K562 (cell line): ENCODE results near the gene GORASP1. TPM values are rescaled to one million over a fixed set of nuclear protein-coding genes. Genes with fewer than 3 reads are reported as not detected.

Source experiments
- E2F3 ChIP-seq: fragments of 250-450 bp; sonication (Bioruptor Pico); IDR thresholded peaks from 2 replicates; pipeline ENCODE4 v1.4.0; 2020; ENCODE audit warnings: mild to moderate bottlenecking
- ELF4 ChIP-seq: fragments of 450-650 bp; formaldehyde crosslinking; IDR thresholded peaks from 2 replicates; pipeline ENCODE4 v1.4.0; 2022; ENCODE audit warnings: missing genetic modification characterization
- HLTF ChIP-seq: fragments of 450-650 bp; IDR thresholded peaks from 2 replicates; pipeline ENCODE4 v1.6.1; 2016
- MEF2D ChIP-seq: conservative IDR thresholded peaks from 2 replicates; pipeline ENCODE4 v1.6.1; 2016; ENCODE audit warnings: low read depth, missing genetic modification characterization, missing compliant biosample characterization
- NCOA4 ChIP-seq: fragments of 450-650 bp; IDR thresholded peaks from 2 replicates; pipeline ENCODE4 v1.6.1; 2018; ENCODE audit warnings: mild to moderate bottlenecking; ENCODE audit not compliant: partially characterized antibody
- NR2C2 ChIP-seq, 2 experiments: fragments of 200-800 bp in 1 of 2; sonication (Bioruptor generic) in 1 of 2; sonication (generic) in 1 of 2; formaldehyde crosslinking in 1 of 2; IDR thresholded peaks; 2 replicates each; pipeline versions ENCODE4 v1.6.1 to v1.8.0; 2016 to 2022; ENCODE audit warnings: mild to moderate bottlenecking in 1 of 2, missing compliant biosample characterization in 1 of 2, missing genetic modification characterization in 1 of 2, missing genetic modification reagents in 1 of 2
- PHF20 ChIP-seq: fragments of 450-650 bp; IDR thresholded peaks from 2 replicates; pipeline ENCODE4 v1.6.1; 2018; ENCODE audit not compliant: partially characterized antibody
- RBFOX2 ChIP-seq: fragments of 200-400 bp; formaldehyde crosslinking; IDR thresholded peaks from 2 replicates; pipeline ENCODE4 v1.6.1; 2017; ENCODE audit warnings: low read depth, mild to moderate bottlenecking, low read length, moderate library complexity
- RBM17 ChIP-seq: fragments of 200-400 bp; formaldehyde crosslinking; IDR thresholded peaks from 2 replicates; pipeline ENCODE4 v1.6.1; 2017; ENCODE audit warnings: low read depth, mild to moderate bottlenecking, low read length, borderline replicate concordance
- SMC3 ChIP-seq: conservative IDR thresholded peaks from 2 replicates; pipeline ENCODE4 v1.6.1; 2011; ENCODE audit warnings: low read depth, low read length, improper control_type of control experiment; ENCODE audit not compliant: insufficient read depth
- TCF3 ChIP-seq: sonication (generic); formaldehyde crosslinking; IDR thresholded peaks from 2 replicates; pipeline ENCODE4 v1.4.0; 2020; ENCODE audit warnings: mild to moderate bottlenecking, missing genetic modification reagents
- THAP7 ChIP-seq: fragments of 250-450 bp; sonication (Bioruptor Pico); IDR thresholded peaks from 2 replicates; pipeline ENCODE4 v1.5.0; 2021
- ZBED1 ChIP-seq: IDR thresholded peaks from 2 replicates; pipeline ENCODE4 v1.6.1; 2014
- ZC3H4 ChIP-seq: sonication (generic); formaldehyde crosslinking; IDR thresholded peaks from 2 replicates; pipeline ENCODE4 v1.9.0; 2021; ENCODE audit warnings: missing genetic modification reagents, borderline replicate concordance
- ZFP91 ChIP-seq: sonication (generic); formaldehyde crosslinking; IDR thresholded peaks from 2 replicates; pipeline ENCODE4 v1.8.0; 2022; ENCODE audit warnings: mild to moderate bottlenecking, missing genetic modification reagents
- ZNF121 ChIP-seq: sonication (generic); formaldehyde crosslinking; conservative IDR thresholded peaks from 2 replicates; pipeline ENCODE4 v1.8.0; 2022; ENCODE audit warnings: missing genetic modification reagents
- ZNF133 ChIP-seq: fragments of 250-450 bp; sonication (Bioruptor Pico); IDR thresholded peaks from 2 replicates; pipeline ENCODE4 v1.4.0; 2020; ENCODE audit warnings: mild to moderate bottlenecking
- ZNF24 ChIP-seq: fragments of 450-650 bp; IDR thresholded peaks from 2 replicates; pipeline ENCODE4 v1.6.1; 2016
- ZNF274 ChIP-seq: IDR thresholded peaks from 2 replicates; pipeline ENCODE4 v1.6.1; 2011; ENCODE audit warnings: low read depth, mild to moderate bottlenecking, low read length, moderate library complexity, borderline replicate concordance
- ZNF324 ChIP-seq: fragments of 250-450 bp; sonication (Bioruptor Pico); IDR thresholded peaks from 2 replicates; pipeline ENCODE4 v1.4.0; 2020; ENCODE audit warnings: mild to moderate bottlenecking
- ZNF583 ChIP-seq: fragments of 250-450 bp; sonication (Bioruptor Pico); IDR thresholded peaks from 2 replicates; pipeline ENCODE4 v1.4.0; 2020
- ZNF668 ChIP-seq: fragments of 250-450 bp; sonication (Bioruptor Pico); IDR thresholded peaks from 2 replicates; pipeline ENCODE4 v1.8.0; 2022; ENCODE audit warnings: mild to moderate bottlenecking, inconsistent platforms
- ZNF699 ChIP-seq: fragments of 250-450 bp; sonication (Bioruptor Pico); IDR thresholded peaks from 2 replicates; pipeline ENCODE4 v1.8.0; 2021; ENCODE audit warnings: mild to moderate bottlenecking, moderate library complexity; ENCODE audit not compliant: insufficient replicate concordance
- polyA plus RNA-seq, 8 experiments: library from polyadenylated mRNA; depleted of rRNA in 4 of 8; stranded (reverse) in 5 of 8; unstranded in 3 of 8; fragments of >200 nt; fragmentation: Nextera tagmentation in 2 of 8; fragmentation: Illumina TruSeq in 1 of 8; extraction: Ambion mirVana in 2 of 8; extraction: Trizol in 1 of 8; gene quantifications; 2 replicates each; pipeline versions ENCODE4 v1.2.1 to v1.2.3, GENCODE V29; 2011 to 2014; ENCODE audit warnings: inconsistent platforms in 1 of 8, missing spikeins in 1 of 8
- total RNA-seq, 7 experiments: library from RNA; depleted of rRNA in 6 of 7; stranded (reverse); fragments of >200 nt in 6 of 7; fragmentation: Illumina TruSeq in 2 of 7; extraction: Trizol in 2 of 7; gene quantifications; 2 replicates each; pipeline versions ENCODE4 v1.2.1 to v1.2.3, GENCODE V29; 2011 to 2021; ENCODE audit warnings: low replicate concordance in 1 of 7
- TF ChIP-seq, protein P1 (sequence below): fragments of 250-450 bp; sonication (Bioruptor Pico); IDR thresholded peaks from 2 replicates; pipeline ENCODE4 v1.5.0; 2021; ENCODE audit warnings: mild to moderate bottlenecking, borderline replicate concordance
- TF ChIP-seq, protein P2 (sequence below): fragments of 450-650 bp; formaldehyde crosslinking; IDR thresholded peaks from 2 replicates; pipeline ENCODE4 v1.4.0; 2022; ENCODE audit warnings: missing genetic modification characterization

The GORASP1 gene
- total and polyA plus RNA-seq, 9 of the 15 experiments (the other 6 are each of a cell fraction or from before 2014, with no cell fraction given), result 8.4 to 87.9 (median 67.6) TPM

- TF ChIP-seq ZNF583 (CRISPR knock-in tag), result no peak
- TF ChIP-seq ZNF24, result no peak
- no peak for TF ChIP-seq NR2C2 (CRISPR knock-in tag; IDR thresholded peaks at IDR 0.05)
- peak; percentile 48; the same call in 1 of the 2 replicates for TF ChIP-seq NR2C2 (tag; IDR thresholded peaks at IDR 0.05)
- TF ChIP-seq MEF2D, result no peak
- no peak for TF ChIP-seq ZNF324 (CRISPR knock-in tag)
- TF ChIP-seq ZNF274, result no peak
- no peak for TF ChIP-seq ZC3H4 (CRISPR knock-in tag)
- no peak for TF ChIP-seq RBFOX2
- TF ChIP-seq ZNF133 (CRISPR knock-in tag), result no peak
- TF ChIP-seq RBM17, result no peak
- no peak for TF ChIP-seq ZBED1
- TF ChIP-seq ZFP91 (CRISPR knock-in tag), result no peak
- TF ChIP-seq, protein P1, sequence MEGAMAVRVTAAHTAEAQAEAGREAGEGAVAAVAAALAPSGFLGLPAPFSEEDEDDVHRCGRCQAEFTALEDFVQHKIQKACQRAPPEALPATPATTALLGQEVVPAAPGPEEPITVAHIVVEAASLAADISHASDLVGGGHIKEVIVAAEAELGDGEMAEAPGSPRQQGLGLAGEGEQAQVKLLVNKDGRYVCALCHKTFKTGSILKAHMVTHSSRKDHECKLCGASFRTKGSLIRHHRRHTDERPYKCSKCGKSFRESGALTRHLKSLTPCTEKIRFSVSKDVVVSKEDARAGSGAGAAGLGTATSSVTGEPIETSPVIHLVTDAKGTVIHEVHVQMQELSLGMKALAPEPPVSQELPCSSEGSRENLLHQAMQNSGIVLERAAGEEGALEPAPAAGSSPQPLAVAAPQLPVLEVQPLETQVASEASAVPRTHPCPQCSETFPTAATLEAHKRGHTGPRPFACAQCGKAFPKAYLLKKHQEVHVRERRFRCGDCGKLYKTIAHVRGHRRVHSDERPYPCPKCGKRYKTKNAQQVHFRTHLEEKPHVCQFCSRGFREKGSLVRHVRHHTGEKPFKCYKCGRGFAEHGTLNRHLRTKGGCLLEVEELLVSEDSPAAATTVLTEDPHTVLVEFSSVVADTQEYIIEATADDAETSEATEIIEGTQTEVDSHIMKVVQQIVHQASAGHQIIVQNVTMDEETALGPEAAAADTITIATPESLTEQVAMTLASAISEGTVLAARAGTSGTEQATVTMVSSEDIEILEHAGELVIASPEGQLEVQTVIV (CRISPR knock-in tag), result no peak
- TF ChIP-seq SMC3, result peak; percentile 51; the same call in 1 of the 2 replicates
- TF ChIP-seq ELF4, result no peak
- no peak for TF ChIP-seq E2F3 (CRISPR knock-in tag)
- TF ChIP-seq HLTF, result no peak
- no peak for TF ChIP-seq TCF3 (CRISPR knock-in tag)
- no peak for TF ChIP-seq THAP7
- TF ChIP-seq PHF20, result no peak
- TF ChIP-seq ZNF699, result no peak
- TF ChIP-seq ZNF668 (CRISPR knock-in tag), result no peak
- TF ChIP-seq ZNF121 (CRISPR knock-in tag), result no peak
- TF ChIP-seq, protein P2, sequence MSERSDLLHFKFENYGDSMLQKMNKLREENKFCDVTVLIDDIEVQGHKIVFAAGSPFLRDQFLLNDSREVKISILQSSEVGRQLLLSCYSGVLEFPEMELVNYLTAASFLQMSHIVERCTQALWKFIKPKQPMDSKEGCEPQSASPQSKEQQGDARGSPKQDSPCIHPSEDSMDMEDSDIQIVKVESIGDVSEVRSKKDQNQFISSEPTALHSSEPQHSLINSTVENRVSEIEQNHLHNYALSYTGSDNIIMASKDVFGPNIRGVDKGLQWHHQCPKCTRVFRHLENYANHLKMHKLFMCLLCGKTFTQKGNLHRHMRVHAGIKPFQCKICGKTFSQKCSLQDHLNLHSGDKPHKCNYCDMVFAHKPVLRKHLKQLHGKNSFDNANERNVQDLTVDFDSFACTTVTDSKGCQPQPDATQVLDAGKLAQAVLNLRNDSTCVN (CRISPR knock-in tag), result no peak
- TF ChIP-seq NCOA4, result no peak
Observed at GRCh38 chr3:39101022-39101689, 6.3 kb downstream of the GORASP1 start (continued).
